Vagina (tissue), 2 donors: ENCODE measurements around the gene NTSR1. TPM values are rescaled to one million over a fixed set of nuclear protein-coding genes. Genes with fewer than 3 reads are reported as not detected.

Experiments used
- DNase-seq, 2 donors: peaks; one replicate each; pipeline ENCODE4 v3.0.0-alpha.2; 2017; ENCODE audit errors: extremely low spot score in 2 of 2
- H3K27ac ChIP-seq: fragments of 200-600 bp; sonication (generic); one replicate; pipeline ENCODE4 v1.5.1; 2019
- H3K27me3 ChIP-seq: fragments of 200-600 bp; sonication (generic); one replicate; pipeline ENCODE4 v1.5.1; 2019
- H3K36me3 ChIP-seq, 2 donors: fragments of 200-600 bp; sonication (generic); one replicate each; pipeline ENCODE4 v1.5.1; 2017 to 2019
- H3K4me1 ChIP-seq: fragments of 200-600 bp; sonication (generic); one replicate; pipeline ENCODE4 v1.5.1; 2019
- H3K4me3 ChIP-seq, 2 donors: fragments of 200-600 bp; sonication (generic); 1 replicate in 1 of 2; 2 replicates in 1 of 2; pipeline ENCODE4 v1.5.1; 2016 to 2019
- H3K9me3 ChIP-seq: fragments of 200-600 bp; sonication (generic); one replicate; pipeline ENCODE4 v1.5.1; 2019
- CTCF ChIP-seq, 3 experiments: fragments of 450-650 bp in 2 of 3; fragments of 200-600 bp in 1 of 3; sonication (generic) in 1 of 3; IDR thresholded peaks; one replicate each; pipeline ENCODE4 v1.5.1; 2017 to 2019; ENCODE audit warnings: antibody characterized with exemption in 3 of 3, mild to moderate bottlenecking in 2 of 3, moderate library complexity in 2 of 3
- POLR2A ChIP-seq, 2 donors: fragments of 450-650 bp; IDR thresholded peaks; one replicate each; pipeline ENCODE4 v1.6.1; 2017; ENCODE audit warnings: antibody characterized with exemption in 2 of 2, mild to moderate bottlenecking in 2 of 2, moderate library complexity in 2 of 2
- POLR2AphosphoS5 ChIP-seq, 2 donors: sonication (generic); formaldehyde crosslinking; IDR thresholded peaks; one replicate each; pipeline ENCODE4 v1.9.0; 2017; ENCODE audit warnings: antibody characterized with exemption in 2 of 2, mild to moderate bottlenecking in 2 of 2, low read depth in 1 of 2; ENCODE audit not compliant: insufficient read depth in 1 of 2
- intact Hi-C: fragments of 100-400 bp; cut with DNase I; formaldehyde crosslinking; loops from one replicate; pipeline ENCODE4 v1.15.1; 2023
- total RNA-seq: library from RNA; depleted of rRNA; stranded (reverse); fragments of >200 nt; gene quantifications from one replicate; pipeline ENCODE4 v1.2.3, GENCODE V29; 2016

The NTSR1 gene
- total RNA-seq, 1 donor from 2014 or later: 0.49 TPM

- Histone ChIP-seq H3K36me3 (peaks cover 0 to 33% of the 10 kb centered on the region in 2 donors), H3K27ac (peak overlapping the region; percentile 94), H3K27me3 (no peaks in the 10 kb centered on the region), H3K4me1 (peaks cover 39% of the 10 kb centered on the region), H3K4me3 (peak overlapping the region; percentile 68 to 93), H3K9me3 (no peaks in the 10 kb centered on the region)
- TF ChIP-seq CTCF (IDR thresholded peaks at IDR 0.05) (no peak), POLR2AphosphoS5 (IDR thresholded peaks at IDR 0.05; ENCODE audit: insufficient read depth in 1 of 2, low read depth in 1 of 2) (no peak)
- no peak for DNase-seq
- intact Hi-C loops: no loop called here
These were observed 97.2 kb downstream of the NTSR1 start for GRCh38 chr20:62805711-62806382.

GRCh38 chr20:62806383-62807050 is 97.9 kb downstream of the NTSR1 start:
- H3K9me3 ChIP-seq: no peaks in the 10 kb centered on the region
- H3K27ac ChIP-seq: no peak overlapping the region
- H3K4me1 ChIP-seq: peaks cover 39% of the 10 kb centered on the region
- peak overlapping the region; percentile 68 to 93 for H3K4me3 ChIP-seq
- TF ChIP-seq CTCF (IDR thresholded peaks at IDR 0.05): no peak
- TF ChIP-seq POLR2A (IDR thresholded peaks at IDR 0.05): no peak
- no peak for TF ChIP-seq POLR2AphosphoS5 (IDR thresholded peaks at IDR 0.05; ENCODE audit: insufficient read depth in 1 of 2, low read depth in 1 of 2)
- DNase-seq: no peak
- no peaks in the 10 kb centered on the region for H3K27me3 ChIP-seq
- H3K36me3 ChIP-seq: peaks cover 0 to 39% of the 10 kb centered on the region in 2 donors
- intact Hi-C loops: no loop called here

DNA sequence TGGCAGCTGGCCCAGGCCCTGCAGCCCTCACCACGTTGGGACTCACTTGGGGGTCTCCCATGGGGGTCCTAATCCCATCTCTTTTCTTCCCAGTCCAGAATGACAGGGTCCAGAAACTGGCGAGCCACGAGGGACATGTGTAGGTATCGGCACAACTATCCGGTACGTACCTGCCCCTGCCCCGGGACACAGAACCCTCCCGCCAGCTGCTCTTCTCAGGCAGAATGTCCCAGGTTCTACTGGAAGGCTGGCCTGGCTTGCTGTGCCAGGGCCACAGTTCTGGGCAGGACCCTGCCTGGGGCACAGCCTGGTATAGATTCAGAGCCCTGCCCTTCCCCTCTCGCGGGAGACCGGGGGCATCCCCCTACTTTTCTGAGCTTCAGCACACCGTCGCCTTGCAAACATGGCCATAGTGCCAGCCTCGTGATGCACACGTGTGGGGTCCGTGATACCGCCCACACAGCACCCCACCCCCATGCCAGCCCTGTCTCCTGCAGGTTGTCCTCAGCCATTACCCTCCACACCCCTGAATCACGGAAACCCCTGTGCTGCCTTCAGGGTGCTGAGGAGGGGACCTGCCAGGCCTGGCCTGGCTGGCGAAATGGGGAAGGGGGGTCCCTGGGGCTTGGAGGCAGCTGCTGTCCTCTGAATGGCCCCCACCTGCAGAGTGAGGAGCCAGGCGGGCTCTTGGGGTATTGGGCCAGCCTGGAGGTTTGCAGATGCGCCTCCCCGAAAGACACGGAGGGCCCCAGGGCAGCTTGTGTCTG is 99.0 kb downstream of the NTSR1 start:
- intact Hi-C loops: no loop called here
- TF ChIP-seq POLR2AphosphoS5 (IDR thresholded peaks at IDR 0.05; ENCODE audit: insufficient read depth in 1 of 2, low read depth in 1 of 2): no peak
- TF ChIP-seq POLR2A (IDR thresholded peaks at IDR 0.05): no peak
- no peak for TF ChIP-seq CTCF (IDR thresholded peaks at IDR 0.05)
- H3K36me3 ChIP-seq: peaks cover 0 to 50% of the 10 kb centered on the region in 2 donors

GRCh38 chr20:62808211-62808865 is 99.7 kb downstream of the NTSR1 start:
- H3K36me3 ChIP-seq: peaks cover 0 to 51% of the 10 kb centered on the region in 2 donors
- no peak overlapping the region for H3K4me3 ChIP-seq
- no peak overlapping the region for H3K27ac ChIP-seq
- H3K27me3 ChIP-seq: no peaks in the 10 kb centered on the region
- H3K9me3 ChIP-seq: no peaks in the 10 kb centered on the region
- TF ChIP-seq CTCF (IDR thresholded peaks at IDR 0.05): peak; percentile 65 to 77 (median 70)
- no peak for TF ChIP-seq POLR2A (IDR thresholded peaks at IDR 0.05)
- intact Hi-C loops: no loop called here
- no peak for DNase-seq
- peaks cover 39% of the 10 kb centered on the region for H3K4me1 ChIP-seq

More for the DNA sequence above, 99.0 kb downstream of the NTSR1 start:
- no peaks in the 10 kb centered on the region for H3K27me3 ChIP-seq
- no peak overlapping the region for H3K4me3 ChIP-seq
- no peak overlapping the region for H3K27ac ChIP-seq
- H3K9me3 ChIP-seq: no peaks in the 10 kb centered on the region
- H3K4me1 ChIP-seq: peaks cover 39% of the 10 kb centered on the region
- no peak for DNase-seq
